ENCODE data around the gene ANGEL1.

ANGEL1 gene

DNA sequence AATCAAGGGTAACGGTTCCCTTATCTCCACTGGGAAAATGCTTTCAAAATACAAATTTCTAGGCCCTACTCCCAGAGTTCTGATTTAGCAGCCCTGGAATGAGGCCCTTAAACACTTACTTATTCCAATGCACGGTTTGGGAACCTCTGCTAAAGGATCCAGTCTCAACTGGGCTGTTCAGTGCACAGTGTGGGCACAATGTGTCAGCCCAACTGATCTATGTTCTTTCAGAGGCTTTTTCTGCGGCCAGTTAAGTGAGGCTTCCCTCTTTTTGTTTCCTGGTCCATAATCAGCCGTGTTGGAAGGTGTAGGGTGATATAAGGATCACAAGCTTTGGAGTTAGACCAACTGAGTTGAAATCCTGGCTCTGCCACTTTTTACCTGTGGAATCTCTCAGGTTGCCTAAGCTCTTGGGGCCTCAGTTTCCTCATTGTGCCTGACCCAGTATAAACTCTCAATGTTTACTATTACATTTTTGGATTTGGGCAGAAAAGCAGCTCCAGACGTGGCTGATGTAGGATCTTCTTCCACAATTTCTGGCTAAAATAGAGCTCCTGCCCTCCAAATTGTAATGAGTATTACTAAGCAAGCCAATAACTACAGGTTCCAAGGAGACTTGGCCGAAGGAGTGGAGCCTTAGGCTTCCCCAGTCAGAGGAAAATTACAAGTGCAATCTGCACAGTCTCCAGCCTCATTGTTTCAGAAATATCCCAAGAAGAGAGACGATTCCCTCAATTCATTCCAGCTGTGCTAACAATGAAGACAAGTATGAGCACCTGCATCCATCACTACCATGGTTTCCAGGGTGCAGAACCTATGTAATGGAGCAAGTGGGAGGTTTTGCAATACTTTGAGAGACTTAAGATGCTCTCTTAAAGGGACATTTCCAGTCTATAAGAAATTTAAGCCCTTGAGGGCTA is 2.3 kb upstream of the ANGEL1 start:
- DNase-seq: no peak

- DNase-seq: no peak
Measured at GRCh38 chr14:76812093-76812421, 625 bp downstream of the ANGEL1 start.

DNA sequence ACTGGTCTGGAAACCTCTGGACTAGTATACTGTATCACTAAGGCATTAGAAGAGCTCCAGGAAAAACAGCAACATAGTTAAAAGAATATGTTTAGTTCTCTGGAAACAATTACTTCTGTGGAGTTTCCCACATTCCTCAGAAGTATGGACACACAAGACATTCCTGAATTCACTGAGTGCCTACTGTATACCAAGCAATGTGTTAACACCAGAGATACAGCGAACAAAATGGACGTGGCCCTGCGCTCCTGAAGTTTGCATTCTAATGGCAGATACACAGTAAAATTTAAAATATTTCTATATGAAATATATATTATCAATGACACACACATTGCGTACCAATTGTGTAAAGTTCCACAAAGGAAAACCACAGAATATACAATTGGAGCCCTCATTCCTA is 1.1 kb downstream of the ANGEL1 start:
- no peak for DNase-seq

DNA sequence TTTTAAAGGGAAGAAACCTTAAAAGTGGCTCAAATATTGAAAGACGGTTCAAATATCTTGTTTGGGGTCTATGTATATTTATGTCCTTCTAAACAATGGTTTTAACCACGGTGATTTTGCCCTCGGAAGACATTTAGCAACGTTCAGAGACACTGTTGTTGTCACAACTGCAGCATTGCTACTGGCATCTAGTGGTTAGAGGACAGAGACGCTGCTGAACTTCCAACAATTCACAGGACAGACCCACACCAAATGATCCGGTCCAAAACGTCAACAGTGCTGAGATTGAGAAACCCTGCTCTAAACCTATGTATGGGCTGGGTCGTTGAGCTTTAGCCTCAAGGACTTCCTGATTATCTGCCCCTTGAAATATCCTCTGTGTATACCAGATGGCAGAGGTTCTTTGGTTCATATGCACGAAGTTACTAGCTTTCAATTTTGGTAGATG is 1.7 kb downstream of the ANGEL1 start:
- no peak for DNase-seq

- no peak for DNase-seq
Measured at GRCh38 chr14:76810525-76810924, 2.2 kb downstream of the ANGEL1 start.

- no peak for DNase-seq
Measured at GRCh38 chr14:76808990-76809389, 3.7 kb downstream of the ANGEL1 start.

DNA sequence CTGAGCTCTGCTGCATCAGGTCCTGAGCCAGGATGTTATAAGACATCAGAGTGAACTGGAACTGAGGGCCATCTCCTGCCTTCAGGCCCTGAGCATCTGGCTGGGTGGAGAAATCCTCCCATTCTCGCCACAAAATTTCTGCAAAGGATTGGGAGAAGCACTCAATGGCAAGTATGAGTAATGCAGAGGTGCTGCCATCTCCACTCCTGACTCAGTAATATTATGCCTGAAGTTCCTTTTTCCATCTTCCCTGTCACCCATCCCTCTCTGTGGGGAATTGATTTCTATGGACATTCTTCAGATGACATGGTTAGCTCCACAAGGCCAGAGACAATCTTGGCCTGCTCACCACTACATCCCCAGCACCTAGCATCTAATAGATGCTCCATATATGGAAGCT is 4.7 kb downstream of the ANGEL1 start:
- no peak for DNase-seq

GRCh38 chr14:76806446-76806845 is 6.2 kb downstream of the ANGEL1 start:
- no peak for DNase-seq

DNA sequence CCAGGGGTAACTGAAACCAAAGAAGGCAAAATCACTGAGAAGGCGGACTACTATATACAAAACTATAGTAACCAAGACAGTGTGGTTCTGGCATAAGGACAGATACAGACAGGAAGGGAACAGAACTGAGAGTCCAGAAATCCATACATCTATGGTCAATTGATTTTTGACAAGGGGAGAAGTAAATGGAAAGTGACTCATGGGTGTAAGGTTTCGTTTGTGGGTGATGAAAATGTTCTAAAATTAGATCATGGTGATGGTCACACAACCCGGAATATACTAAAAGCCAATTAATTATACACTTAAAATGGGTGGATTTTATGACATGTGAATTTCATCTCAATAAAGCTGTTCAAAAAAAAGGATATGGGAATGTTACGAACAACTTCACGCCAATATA is 18.7 kb downstream of the ANGEL1 start:
- DNase-seq: no peak

GRCh38 chr14:76793324-76793723 is 19.4 kb downstream of the ANGEL1 start:
- DNase-seq: no peak

DNA sequence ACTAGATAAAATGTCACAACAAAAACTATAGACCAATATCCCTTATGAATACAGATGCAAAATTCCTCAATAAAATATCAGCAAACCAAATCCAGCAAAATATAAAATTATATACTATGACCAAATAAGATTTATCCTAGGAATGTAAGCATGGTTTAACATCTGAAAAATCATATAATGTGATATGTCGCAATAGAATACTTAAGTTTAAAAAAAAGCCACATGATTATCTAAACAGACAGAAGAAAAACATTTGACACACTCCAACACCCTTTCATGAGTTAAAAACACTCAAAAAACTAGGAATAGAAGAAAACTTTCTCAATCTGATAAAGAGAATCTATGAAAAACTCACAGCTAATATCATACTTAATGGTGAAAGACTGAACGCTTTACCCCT is 20.3 kb downstream of the ANGEL1 start:
- DNase-seq: no peak

- no peak for DNase-seq
Measured at GRCh38 chr14:76786601-76787000, 26.1 kb downstream of the ANGEL1 start.

DNA sequence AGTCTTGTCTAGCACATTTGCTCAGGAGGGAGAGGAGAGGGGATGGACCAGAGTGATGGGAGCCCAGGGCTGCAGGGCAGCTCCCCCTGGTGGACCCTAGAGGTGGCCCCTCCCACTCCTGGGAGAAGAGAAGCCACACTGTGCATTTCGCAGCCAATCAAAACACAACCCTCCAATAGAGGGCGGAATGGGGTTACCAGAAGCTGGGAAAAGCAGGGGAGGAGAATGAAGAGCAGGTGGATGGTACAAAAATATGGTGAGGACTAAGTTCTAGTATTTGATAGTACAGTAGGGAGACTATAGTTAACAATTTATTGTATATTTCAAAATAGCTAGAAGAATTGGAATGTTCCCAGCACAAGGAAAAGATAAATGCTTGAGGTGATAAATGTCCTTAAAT is 27.8 kb downstream of the ANGEL1 start:
- peak; percentile 59 for DNase-seq

GRCh38 chr14:76784266-76784874 is 28.3 kb downstream of the ANGEL1 start:
- no peak for DNase-seq

DNA sequence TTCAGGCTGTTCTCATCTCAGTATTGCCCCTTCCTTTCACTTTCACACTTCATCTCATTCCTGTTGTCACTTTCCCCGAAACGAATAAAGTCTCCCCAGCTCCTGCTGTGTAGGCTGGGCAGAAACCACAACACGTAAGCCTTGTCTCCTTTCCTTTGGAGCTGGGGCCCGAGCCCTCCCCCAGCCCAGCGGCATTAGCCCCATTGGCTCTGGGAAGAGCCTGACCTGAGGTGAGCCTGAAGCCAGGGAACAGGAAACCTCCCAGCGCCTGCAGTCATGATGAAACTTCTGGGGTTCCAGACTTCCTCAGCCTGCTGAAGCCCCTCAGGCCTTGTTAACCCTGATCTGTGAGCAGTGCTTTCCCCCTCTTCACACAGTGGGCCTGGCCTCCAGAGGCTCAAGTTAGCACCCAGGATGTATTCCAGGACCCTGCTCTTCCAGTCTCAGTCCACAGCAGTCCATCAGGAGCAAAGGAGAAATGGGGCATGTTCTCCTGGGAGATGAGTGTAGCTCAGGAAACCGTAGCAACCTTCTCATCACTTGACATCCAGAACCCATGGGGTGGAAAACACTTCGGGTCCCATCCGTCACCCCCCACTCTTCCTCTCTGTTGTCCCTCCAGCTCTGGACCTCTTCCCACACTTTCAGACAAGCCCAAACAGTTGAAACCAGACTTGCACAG is 29.7 kb downstream of the ANGEL1 start:
- DNase-seq: no peak

- DNase-seq: no peak
Measured at GRCh38 chr14:76782115-76782884, 30.4 kb downstream of the ANGEL1 start.

GRCh38 chr14:76781648-76782051 is 31.0 kb downstream of the ANGEL1 start:
- DNase-seq: no peak

DNA sequence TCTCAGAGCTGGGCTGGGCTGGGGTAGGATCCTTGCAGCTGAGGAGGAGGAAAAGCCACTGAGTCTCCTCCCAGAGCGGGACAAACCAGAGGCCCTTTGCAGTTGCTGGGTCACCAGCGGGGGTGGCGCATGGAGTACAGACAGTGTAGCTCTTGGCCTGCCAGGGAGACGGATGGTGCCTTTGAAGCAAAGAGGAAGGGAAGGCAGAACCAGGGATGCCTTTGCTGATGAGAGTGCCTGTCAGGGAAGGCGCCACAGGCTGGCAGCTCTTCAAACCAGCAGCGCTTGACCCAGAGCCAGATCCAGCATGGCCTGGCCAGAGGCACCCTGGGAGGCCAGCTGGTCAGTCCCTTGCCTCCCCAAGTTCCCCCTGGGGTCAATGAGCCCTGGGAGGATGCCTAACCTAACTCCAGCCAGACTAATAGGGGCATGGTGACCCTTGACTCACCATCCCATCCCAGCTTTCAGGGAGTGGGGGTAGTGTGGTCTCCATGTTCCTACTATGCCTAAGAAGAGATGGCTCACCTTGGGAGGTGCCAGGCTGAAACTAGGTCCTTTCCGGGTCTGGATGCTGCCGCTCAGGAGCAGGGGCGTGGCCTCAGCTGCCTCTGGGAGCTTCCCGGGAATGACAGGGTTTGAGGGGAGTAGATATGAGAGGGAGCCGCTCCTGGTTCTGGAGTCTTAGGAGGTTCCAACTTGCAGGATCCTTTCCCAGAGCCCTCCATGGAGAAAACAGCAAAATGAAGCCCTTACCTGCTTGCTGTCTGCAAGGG is 31.6 kb downstream of the ANGEL1 start:
- no peak for DNase-seq

DNA sequence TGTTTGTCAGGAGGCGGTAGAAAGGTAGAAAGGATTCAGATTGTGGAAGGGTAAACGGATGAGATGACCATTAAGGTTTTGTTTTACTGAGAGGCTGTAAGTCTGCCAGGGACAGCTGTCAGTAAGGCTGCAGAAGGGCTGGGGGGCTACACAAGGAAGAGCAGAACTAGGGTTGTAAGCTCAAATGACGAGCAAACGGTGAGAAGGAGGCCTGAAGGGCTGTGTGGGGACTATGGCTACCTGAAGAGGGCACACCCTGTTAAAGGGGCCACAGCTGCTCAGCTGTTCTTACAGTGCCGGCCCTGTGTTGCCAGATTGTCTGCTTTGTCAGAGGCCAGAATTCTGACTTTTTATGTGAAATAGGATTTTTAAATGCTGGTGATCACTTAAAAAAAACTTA is 32.3 kb downstream of the ANGEL1 start:
- no peak for DNase-seq

DNA sequence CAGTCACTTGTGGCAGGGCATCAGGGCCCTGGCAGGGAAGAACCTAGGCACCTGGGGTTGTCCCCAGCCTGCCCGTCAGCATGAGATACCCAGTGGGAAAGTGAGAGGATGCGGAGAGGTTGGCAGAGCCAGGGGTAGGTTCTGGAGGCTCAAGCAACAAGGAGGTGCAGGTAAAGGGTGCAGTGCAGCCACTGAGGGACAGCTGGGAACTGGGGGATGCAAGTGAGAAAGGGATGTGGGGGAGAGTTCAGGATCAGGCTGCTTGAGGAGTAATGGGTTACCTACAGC is 32.7 kb downstream of the ANGEL1 start:
- no peak for DNase-seq

GRCh38 chr14:76779221-76780057 is 33.2 kb downstream of the ANGEL1 start:
- no peak for DNase-seq
